Spinal cord (tissue), 10 donors: ENCODE data around the gene FOLR3. TPM values are rescaled to one million over a fixed set of nuclear protein-coding genes. Genes with fewer than 3 reads are reported as not detected.
"Not testable (repeated sequence)": the region's sequence is repeated elsewhere in the genome, so short reads cannot be mapped to it uniquely, and the experiment has no call there.

Experiments
- DNase-seq, 6 donors: peaks; one replicate each; pipeline versions ENCODE4 v3.0.0 to v3.0.0-alpha.2; 2013 to 2015; ENCODE audit warnings: low spot score in 6 of 6, low read depth in 4 of 6
- H3K27ac ChIP-seq: one replicate; pipeline ENCODE4 v1.5.1; 2013; ENCODE audit warnings: low read depth, low read length, control low read depth
- H3K27me3 ChIP-seq: one replicate; pipeline ENCODE4 v1.6.1; 2013; ENCODE audit warnings: low read length; ENCODE audit not compliant: control insufficient read depth, insufficient read depth
- H3K36me3 ChIP-seq: one replicate; pipeline ENCODE4 v1.6.1; 2013; ENCODE audit warnings: low read length; ENCODE audit not compliant: control insufficient read depth, insufficient read depth
- H3K4me1 ChIP-seq: one replicate; pipeline ENCODE4 v1.6.1; 2013; ENCODE audit warnings: low read length; ENCODE audit not compliant: control insufficient read depth, insufficient read depth
- H3K4me3 ChIP-seq: one replicate; pipeline ENCODE4 v1.5.1; 2013; ENCODE audit warnings: low read depth, low read length, control low read depth
- H3K9me3 ChIP-seq: one replicate; pipeline ENCODE4 v1.6.1; 2013; ENCODE audit warnings: low read length; ENCODE audit not compliant: control insufficient read depth, insufficient read depth
- WGBS: methylation state at CpG from one replicate; pipeline ENCODE4 v1.1.5; 2013; ENCODE audit warnings: missing lambda C conversion rate; ENCODE audit not compliant: insufficient coverage; 5-methylcytosine and 5-hydroxymethylcytosine counted together
- polyA plus RNA-seq, 2 donors: library from polyadenylated mRNA; unstranded; fragments of 120-200 nt; gene quantifications; one replicate each; pipeline ENCODE4 v1.2.1, GENCODE V29; 2013; ENCODE audit not compliant: insufficient read length in 2 of 2
- total RNA-seq, 2 donors: library from RNA; depleted of rRNA in 1 of 2; stranded (reverse); fragments of 120-200 nt in 1 of 2; fragments of >200 nt in 1 of 2; gene quantifications; one replicate each; pipeline versions ENCODE4 v1.2.3 to v1.2.4, GENCODE V29; 2013 to 2014
- donor health status: healthy.

FOLR3 gene
- total and polyA plus RNA-seq, 4 donors: 0.89 TPM; not detected in 3

DNA sequence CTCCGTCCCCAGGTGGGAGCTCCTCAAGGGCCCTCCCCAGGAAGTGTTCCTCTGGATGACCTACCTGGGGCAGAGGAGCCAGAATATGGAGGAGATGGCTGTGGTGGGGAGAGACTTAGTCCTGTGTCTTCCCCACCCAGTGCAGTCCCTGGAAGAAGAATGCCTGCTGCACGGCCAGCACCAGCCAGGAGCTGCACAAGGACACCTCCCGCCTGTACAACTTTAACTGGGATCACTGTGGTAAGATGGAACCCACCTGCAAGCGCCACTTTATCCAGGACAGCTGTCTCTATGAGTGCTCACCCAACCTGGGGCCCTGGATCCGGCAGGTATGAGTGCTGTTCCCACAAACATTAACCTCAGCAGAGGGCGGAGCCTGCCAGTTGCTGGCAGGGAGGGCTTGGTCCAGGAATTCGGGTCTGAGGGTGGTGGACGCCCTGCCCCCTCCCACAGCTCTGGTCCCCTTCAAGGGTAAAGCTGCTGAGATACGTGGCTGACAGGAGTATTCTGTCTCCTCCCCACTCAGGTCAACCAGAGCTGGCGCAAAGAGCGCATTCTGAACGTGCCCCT lies 3.4 kb downstream of the FOLR3 start:
- H3K4me1 ChIP-seq: no peaks in the 10 kb centered on the region
- H3K9me3 ChIP-seq: no peaks in the 10 kb centered on the region
- no peak for DNase-seq
- no peaks in the 10 kb centered on the region for H3K36me3 ChIP-seq
- H3K27ac ChIP-seq: no peak overlapping the region
- whole genome bisulfite sequencing: 91% methylated on average over 6 of the region's 12 CpGs
- no peak overlapping the region for H3K4me3 ChIP-seq
- no peaks in the 10 kb centered on the region for H3K27me3 ChIP-seq

- Histone ChIP-seq H3K27me3 (no peaks in the 10 kb centered on the region), H3K27ac (no peak overlapping the region), H3K4me1 (no peaks in the 10 kb centered on the region), H3K4me3 (no peak overlapping the region), H3K36me3 (no peaks in the 10 kb centered on the region), H3K9me3 (no peaks in the 10 kb centered on the region)
- WGBS: 99% methylated on average over 8 of the region's 11 CpGs
- DNase-seq: no peak
Measured at GRCh38 chr11:72139500-72139899, 4.0 kb downstream of the FOLR3 start.

DNA sequence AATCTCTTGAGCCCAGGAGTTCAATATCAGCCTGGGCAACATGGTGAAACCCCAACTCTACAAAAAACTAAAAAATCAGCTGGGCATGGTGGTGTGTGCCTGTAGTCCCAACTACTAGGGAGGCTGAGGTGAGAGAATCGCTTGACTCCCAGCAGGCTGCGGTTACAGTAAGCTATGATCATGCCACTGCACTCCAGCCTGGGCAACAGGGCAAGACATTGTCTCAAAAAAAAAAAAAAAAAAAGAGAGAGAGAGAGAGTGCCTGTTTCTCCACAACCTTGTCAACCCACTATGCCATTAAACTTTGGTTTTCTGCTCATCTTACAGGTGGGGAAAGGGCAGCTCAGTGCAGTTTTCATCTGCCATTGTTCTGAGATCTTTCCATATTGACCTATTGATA lies 5.1 kb downstream of the FOLR3 start:
- Histone ChIP-seq H3K4me1 (no peaks in the 10 kb centered on the region), H3K36me3 (no peaks in the 10 kb centered on the region), H3K9me3 (no peaks in the 10 kb centered on the region), H3K27me3 (no peaks in the 10 kb centered on the region), H3K27ac (no peak overlapping the region), H3K4me3 (no peak overlapping the region)
- no peak for DNase-seq
- WGBS: no CpG with 5 or more reads among the region's 2 CpGs

GRCh38 chr11:72141066-72141465 lies 5.5 kb downstream of the FOLR3 start:
- WGBS: 60% methylated on average over 1 of the region's 3 CpGs
- H3K36me3 ChIP-seq: no peaks in the 10 kb centered on the region
- H3K4me3 ChIP-seq: no peak overlapping the region
- no peak for DNase-seq
- H3K4me1 ChIP-seq: no peaks in the 10 kb centered on the region
- H3K9me3 ChIP-seq: no peaks in the 10 kb centered on the region
- H3K27ac ChIP-seq: no peak overlapping the region
- no peaks in the 10 kb centered on the region for H3K27me3 ChIP-seq

GRCh38 chr11:72142086-72142485 lies 6.6 kb downstream of the FOLR3 start:
- WGBS: no CpG with 5 or more reads among the region's 1 CpG
- not testable (repeated sequence) for DNase-seq, H3K4me3 ChIP-seq, H3K4me1 ChIP-seq, H3K27ac ChIP-seq, H3K36me3 ChIP-seq, H3K27me3 ChIP-seq, H3K9me3 ChIP-seq

GRCh38 chr11:72142543-72142942 lies 7.0 kb downstream of the FOLR3 start:
- H3K36me3 ChIP-seq, H3K27ac ChIP-seq, H3K4me3 ChIP-seq, DNase-seq, H3K9me3 ChIP-seq, H3K27me3 ChIP-seq, H3K4me1 ChIP-seq: not testable (repeated sequence)
- no CpG with 5 or more reads among the region's 1 CpG for WGBS

GRCh38 chr11:72144807-72145565 lies 9.5 kb downstream of the FOLR3 start:
- Histone ChIP-seq H3K27me3 (no peaks in the 10 kb centered on the region), H3K36me3 (no peaks in the 10 kb centered on the region), H3K4me1 (no peaks in the 10 kb centered on the region), H3K9me3 (no peaks in the 10 kb centered on the region), H3K27ac (no peak overlapping the region), H3K4me3 (no peak overlapping the region)
- 90% methylated on average over 4 of the region's 4 CpGs for WGBS
- no peak for DNase-seq

- H3K4me3 ChIP-seq: no peak overlapping the region
- H3K9me3 ChIP-seq: no peaks in the 10 kb centered on the region
- WGBS: 45% methylated on average over 2 of the region's 2 CpGs
- no peaks in the 10 kb centered on the region for H3K27me3 ChIP-seq
- no peak overlapping the region for H3K27ac ChIP-seq
- peak in 1 of 6 donors; percentile 1 for DNase-seq
- H3K4me1 ChIP-seq: no peaks in the 10 kb centered on the region
- H3K36me3 ChIP-seq: no peaks in the 10 kb centered on the region
Measured at GRCh38 chr11:72146625-72147024, 11.1 kb downstream of the FOLR3 start.

GRCh38 chr11:72150882-72151281 lies 15.4 kb downstream of the FOLR3 start:
- Histone ChIP-seq H3K9me3 (no peaks in the 10 kb centered on the region), H3K4me1 (no peaks in the 10 kb centered on the region), H3K27ac (no peak overlapping the region), H3K36me3 (no peaks in the 10 kb centered on the region), H3K4me3 (no peak overlapping the region), H3K27me3 (no peaks in the 10 kb centered on the region)
- DNase-seq: no peak
- 92% methylated on average over 2 of the region's 4 CpGs for WGBS

DNA sequence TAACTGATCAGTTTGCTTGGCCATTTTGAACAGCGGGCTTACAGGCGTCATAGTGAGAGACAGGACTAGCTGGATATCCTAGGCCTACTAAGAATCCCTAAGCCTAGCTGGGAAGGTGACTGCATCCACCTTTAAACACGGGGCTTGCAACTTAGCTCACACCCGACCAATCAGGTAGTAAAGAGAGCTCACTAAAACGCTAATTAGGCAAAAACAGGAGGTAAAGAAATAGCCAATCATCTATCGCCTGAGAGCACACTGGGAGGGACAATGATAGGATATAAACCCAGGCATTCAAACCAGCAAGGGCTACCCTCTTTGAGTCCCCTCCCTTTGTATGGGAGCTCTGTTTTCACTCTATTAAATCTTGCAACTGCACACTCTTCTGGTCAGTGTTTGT lies 18.3 kb downstream of the FOLR3 start:
- DNase-seq, H3K9me3 ChIP-seq, H3K4me1 ChIP-seq, H3K36me3 ChIP-seq, H3K27ac ChIP-seq, H3K4me3 ChIP-seq, H3K27me3 ChIP-seq: not testable (repeated sequence)
- WGBS: 94% methylated on average over 2 of the region's 6 CpGs
